Left lung (tissue), 10 donors: Measurements from ENCODE around the gene ADGRL3. TPM values are rescaled to one million over a fixed set of nuclear protein-coding genes. Genes with fewer than 3 reads are reported as not detected.

ENCODE experiments used
- ATAC-seq: fragments of 200-7000 bp; cut with Tn5 transposase; one replicate; pipeline ENCODE4 v1.9.1; 2020; ENCODE audit warnings: moderate library complexity
- DNase-seq, 4 donors: peaks; one replicate each; pipeline ENCODE4 v3.0.0-alpha.2; 2013 to 2020
- H3K27ac ChIP-seq, 2 donors: fragments of 200-600 bp; sonication (generic) in 1 of 2; one replicate each; pipeline versions ENCODE4 v1.5.0 to v1.8.0; 2020 to 2021
- H3K27me3 ChIP-seq, 2 donors: fragments of 200-600 bp; sonication (generic) in 1 of 2; one replicate each; pipeline versions ENCODE4 v1.5.0 to v1.8.0; 2020 to 2021
- H3K36me3 ChIP-seq, 2 donors: fragments of 200-600 bp; sonication (generic) in 1 of 2; one replicate each; pipeline versions ENCODE4 v1.5.0 to v1.8.0; 2020 to 2021
- H3K4me1 ChIP-seq, 2 donors: fragments of 200-600 bp; one replicate each; pipeline ENCODE4 v1.8.0; 2021
- H3K4me3 ChIP-seq, 2 donors: fragments of 200-600 bp; sonication (generic) in 1 of 2; one replicate each; pipeline versions ENCODE4 v1.5.0 to v1.8.0; 2020 to 2021; ENCODE audit warnings: mild to moderate bottlenecking in 1 of 2
- H3K9me3 ChIP-seq, 2 donors: fragments of 200-600 bp; sonication (generic) in 1 of 2; one replicate each; pipeline versions ENCODE4 v1.5.0 to v1.8.0; 2020 to 2021
- intact Hi-C, 2 donors: fragments of 100-400 bp; cut with DNase I; formaldehyde crosslinking; loops; one replicate each; pipeline versions ENCODE4 v1.11.2 to v1.14.2; 2022
- polyA plus RNA-seq, 6 donors: library from polyadenylated mRNA; unstranded; fragments of 120-200 nt; gene quantifications; one replicate each; pipeline ENCODE4 v1.2.1, GENCODE V29; 2013; ENCODE audit not compliant: insufficient read length in 6 of 6
- total RNA-seq, 2 donors: library from RNA; stranded (reverse); fragmentation: NEBNext Ultra II Directional; extraction: Animal tissue kit (Norgen Biotek cat#: 25700); gene quantifications; one replicate each; pipeline ENCODE4 v1.2.1, GENCODE V29; 2021
- TF ChIP-seq, protein P1 (sequence below), 2 donors: fragments of 200-600 bp; sonication (generic) in 1 of 2; IDR thresholded peaks; one replicate each; pipeline versions ENCODE4 v1.5.0 to v1.8.0; 2021; ENCODE audit warnings: antibody characterized with exemption in 2 of 2
- donor health status: DM: no; HTN: yes; CAD: no.
- donor health status: DM: no; HTN: no; CAD: no.

ADGRL3 gene
- total and polyA plus RNA-seq, 8 donors, result 2.7 to 23.4 (median 19.6) TPM

DNA sequence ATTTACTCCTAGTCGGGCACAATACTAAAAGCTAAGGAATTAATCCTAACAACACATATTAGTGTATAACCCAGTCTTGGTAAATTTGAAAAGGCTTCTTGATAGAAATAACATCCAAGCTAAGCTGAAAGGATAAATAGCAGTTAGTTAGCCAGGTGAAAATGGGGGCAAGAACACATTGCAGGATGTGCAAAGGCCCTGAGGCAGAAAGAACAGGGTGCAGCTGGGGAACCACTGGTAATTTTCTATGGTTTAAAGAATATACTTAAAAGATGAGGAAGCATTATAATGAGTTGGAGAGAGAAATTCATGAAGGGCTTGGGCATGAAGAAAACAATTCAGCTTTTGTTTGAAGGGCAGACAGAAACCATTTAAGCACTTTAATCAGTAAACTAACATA is 689.0 kb downstream of the ADGRL3 start:
- no peaks in the 10 kb centered on the region for H3K36me3 ChIP-seq
- intact Hi-C loops, result no loop called here
- no peaks in the 10 kb centered on the region for H3K9me3 ChIP-seq
- H3K4me3 ChIP-seq, result no peak overlapping the region
- TF ChIP-seq, protein P1, sequence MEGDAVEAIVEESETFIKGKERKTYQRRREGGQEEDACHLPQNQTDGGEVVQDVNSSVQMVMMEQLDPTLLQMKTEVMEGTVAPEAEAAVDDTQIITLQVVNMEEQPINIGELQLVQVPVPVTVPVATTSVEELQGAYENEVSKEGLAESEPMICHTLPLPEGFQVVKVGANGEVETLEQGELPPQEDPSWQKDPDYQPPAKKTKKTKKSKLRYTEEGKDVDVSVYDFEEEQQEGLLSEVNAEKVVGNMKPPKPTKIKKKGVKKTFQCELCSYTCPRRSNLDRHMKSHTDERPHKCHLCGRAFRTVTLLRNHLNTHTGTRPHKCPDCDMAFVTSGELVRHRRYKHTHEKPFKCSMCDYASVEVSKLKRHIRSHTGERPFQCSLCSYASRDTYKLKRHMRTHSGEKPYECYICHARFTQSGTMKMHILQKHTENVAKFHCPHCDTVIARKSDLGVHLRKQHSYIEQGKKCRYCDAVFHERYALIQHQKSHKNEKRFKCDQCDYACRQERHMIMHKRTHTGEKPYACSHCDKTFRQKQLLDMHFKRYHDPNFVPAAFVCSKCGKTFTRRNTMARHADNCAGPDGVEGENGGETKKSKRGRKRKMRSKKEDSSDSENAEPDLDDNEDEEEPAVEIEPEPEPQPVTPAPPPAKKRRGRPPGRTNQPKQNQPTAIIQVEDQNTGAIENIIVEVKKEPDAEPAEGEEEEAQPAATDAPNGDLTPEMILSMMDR (IDR thresholded peaks at IDR 0.05), result no peak
- ATAC-seq (no peak), DNase-seq (no peak)
- no peak overlapping the region for H3K27ac ChIP-seq
- no peaks in the 10 kb centered on the region for H3K4me1 ChIP-seq
- no peaks in the 10 kb centered on the region for H3K27me3 ChIP-seq

DNA sequence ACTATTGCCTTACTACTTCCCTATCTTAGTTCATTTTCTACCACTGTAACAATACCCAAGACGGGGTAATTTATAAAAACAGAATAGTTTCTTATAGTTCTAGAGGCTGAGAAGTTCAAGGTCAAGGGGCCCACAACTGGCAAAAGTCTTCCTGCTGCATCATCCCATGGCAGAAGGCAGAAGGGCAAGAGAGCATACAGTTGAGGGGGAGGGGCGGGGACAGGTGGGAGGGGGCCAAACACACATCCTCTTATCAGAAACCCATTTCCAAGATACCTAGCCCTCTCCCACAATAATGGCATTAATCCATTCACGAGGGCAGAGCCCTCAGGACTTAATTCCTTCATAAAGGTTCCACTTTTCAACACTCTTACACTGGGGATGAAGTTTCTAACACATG is 690.2 kb downstream of the ADGRL3 start:
- H3K36me3 ChIP-seq, result no peaks in the 10 kb centered on the region
- H3K4me3 ChIP-seq, result no peak overlapping the region
- no peaks in the 10 kb centered on the region for H3K27me3 ChIP-seq
- TF ChIP-seq, protein P1 (IDR thresholded peaks at IDR 0.05), result no peak
- ATAC-seq, result no peak
- no peak overlapping the region for H3K27ac ChIP-seq
- DNase-seq, result no peak
- no peaks in the 10 kb centered on the region for H3K9me3 ChIP-seq
- H3K4me1 ChIP-seq, result no peaks in the 10 kb centered on the region
- intact Hi-C loops, result no loop called here

DNA sequence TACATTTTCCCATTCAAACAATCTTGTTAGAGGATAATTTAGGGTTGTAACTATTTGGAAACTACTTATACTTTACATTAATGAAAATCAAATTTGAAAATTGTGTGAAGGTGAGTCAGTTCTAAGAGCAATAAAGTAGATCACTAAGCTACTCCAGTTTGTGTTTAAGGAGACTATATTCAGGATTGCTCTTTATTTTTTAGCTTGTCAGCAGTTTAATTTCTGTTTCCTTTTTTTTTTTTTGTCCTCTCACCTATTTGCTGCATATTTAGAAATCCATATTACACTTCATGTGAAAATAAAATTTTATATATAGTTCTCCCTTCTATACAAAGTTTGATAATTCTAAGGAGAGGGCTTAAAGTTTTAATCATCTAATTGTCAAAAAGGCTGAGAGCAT is 691.8 kb downstream of the ADGRL3 start:
- Histone ChIP-seq H3K4me1 (no peaks in the 10 kb centered on the region), H3K36me3 (no peaks in the 10 kb centered on the region), H3K27me3 (no peaks in the 10 kb centered on the region), H3K4me3 (no peak overlapping the region), H3K9me3 (no peaks in the 10 kb centered on the region), H3K27ac (no peak overlapping the region)
- DNase-seq (no peak), ATAC-seq (no peak)
- intact Hi-C loops, result no loop called here
- TF ChIP-seq, protein P1 (IDR thresholded peaks at IDR 0.05), result no peak

DNA sequence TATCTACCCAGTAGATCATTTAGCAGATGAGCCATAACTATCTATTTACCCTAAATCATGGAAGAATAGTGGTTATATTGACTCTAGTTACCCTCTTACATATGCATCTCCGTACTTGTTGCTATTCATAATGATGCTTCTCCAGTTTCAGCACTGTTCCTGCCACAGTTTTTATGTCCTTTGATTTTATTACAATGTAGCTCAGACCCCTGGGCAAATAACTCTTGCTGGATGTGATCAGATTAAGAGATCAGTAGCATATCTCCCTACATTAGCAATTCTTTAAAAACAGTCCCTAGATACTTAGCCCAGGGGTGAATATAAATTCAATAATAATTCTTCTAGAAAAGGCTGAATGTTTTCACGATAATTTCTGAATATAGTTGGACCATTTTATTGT is 696.5 kb downstream of the ADGRL3 start:
- peaks cover 0 to 3% of the 10 kb centered on the region in 2 donors for H3K9me3 ChIP-seq
- ATAC-seq (no peak), DNase-seq (no peak)
- no peaks in the 10 kb centered on the region for H3K4me1 ChIP-seq
- TF ChIP-seq, protein P1 (IDR thresholded peaks at IDR 0.05), result no peak
- H3K4me3 ChIP-seq, result no peak overlapping the region
- intact Hi-C loops, result no loop called here
- H3K27ac ChIP-seq, result no peak overlapping the region
- H3K36me3 ChIP-seq, result no peaks in the 10 kb centered on the region
- no peaks in the 10 kb centered on the region for H3K27me3 ChIP-seq

DNA sequence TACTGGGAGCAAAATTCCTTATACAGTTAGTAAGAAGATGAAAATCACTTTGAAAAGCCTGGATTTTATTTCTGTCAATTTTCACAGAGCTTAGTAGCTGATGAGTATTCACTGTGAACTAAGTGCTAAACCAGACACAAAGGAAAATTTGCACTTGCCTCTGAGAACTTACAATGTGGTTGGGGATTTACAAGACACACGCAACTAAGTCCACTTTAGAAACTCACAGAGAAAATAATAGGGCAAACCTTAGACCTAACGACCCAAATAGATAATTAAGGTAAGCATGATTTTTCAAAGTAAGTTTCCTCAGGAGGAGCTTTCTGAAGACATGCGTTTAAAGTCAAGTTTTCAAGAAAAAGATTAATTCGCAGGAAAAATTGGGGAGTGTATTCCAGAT is 708.9 kb downstream of the ADGRL3 start:
- Histone ChIP-seq H3K27ac (no peak overlapping the region), H3K9me3 (no peaks in the 10 kb centered on the region), H3K4me3 (no peak overlapping the region), H3K27me3 (no peaks in the 10 kb centered on the region), H3K4me1 (no peaks in the 10 kb centered on the region), H3K36me3 (no peaks in the 10 kb centered on the region)
- ATAC-seq (no peak), DNase-seq (no peak)
- TF ChIP-seq, protein P1 (IDR thresholded peaks at IDR 0.05), result no peak
- intact Hi-C loops, result no loop called here
